GM12892 (cell line): ENCODE measurements around the gene HS3ST4.

Experiments used
- DNase-seq: peaks from one replicate; pipeline ENCODE4 v3.0.0; 2011; ENCODE audit not compliant: insufficient read length
- FAIRE-seq: peaks from 2 replicates; lab custom pipeline; 2011; peaks lifted over from hg19 to GRCh38; lab: Jason Lieb, UNC
- POLR2A ChIP-seq: IDR thresholded peaks from 2 replicates; pipeline ENCODE4 v1.6.1; 2011; ENCODE audit warnings: low read depth, low read length, control low read depth
- POLR2AphosphoS5 ChIP-seq: IDR thresholded peaks from 2 replicates; pipeline ENCODE4 v1.6.1; 2011; ENCODE audit warnings: low read depth, low read length, control low read depth
- TAF1 ChIP-seq: IDR thresholded peaks from 2 replicates; pipeline ENCODE4 v1.6.1; 2011; ENCODE audit warnings: low read depth, mild to moderate bottlenecking, control low read depth, low read length, borderline replicate concordance

Gene HS3ST4

DNA sequence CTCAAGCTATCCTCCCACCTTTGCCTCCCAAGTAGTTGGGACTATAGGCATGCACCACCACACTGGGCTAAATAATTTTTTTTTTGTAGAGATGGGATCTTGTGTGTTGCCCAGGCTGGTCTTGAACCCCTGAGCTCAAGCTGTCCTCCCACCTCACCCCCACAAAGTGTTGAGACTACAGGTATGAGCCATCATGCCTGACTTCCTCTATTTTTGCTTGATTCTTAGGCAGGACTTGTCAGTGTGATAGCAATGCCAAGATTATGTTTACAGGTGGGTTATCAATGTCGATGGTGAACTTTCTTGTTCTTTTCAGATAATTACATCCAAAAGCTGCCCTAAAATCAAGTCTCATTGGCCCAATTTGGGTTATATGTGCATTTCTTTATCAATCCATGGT, 96.9 kb downstream of the HS3ST4 start:
- FAIRE-seq, result no peak
- no peak for TF ChIP-seq POLR2AphosphoS5
- DNase-seq, result no peak

DNA sequence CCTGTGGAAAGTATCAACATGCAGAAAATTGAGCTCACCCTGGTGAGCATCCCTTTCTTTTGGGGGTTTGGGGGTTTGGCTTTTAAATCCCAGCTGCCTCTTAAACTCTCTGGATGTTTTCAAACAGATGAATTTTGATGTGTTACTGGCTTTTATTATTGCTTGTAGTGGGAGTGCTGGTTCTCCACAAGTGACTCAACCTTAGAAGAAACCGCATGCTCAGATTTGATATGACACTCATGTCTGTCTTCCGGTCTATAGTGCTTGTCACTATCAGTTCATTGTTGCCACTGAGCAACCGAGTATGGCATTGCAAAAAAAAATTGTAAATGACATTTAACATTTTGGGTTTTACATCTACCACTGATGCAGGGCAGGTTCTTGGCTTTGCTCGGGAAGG, 104.5 kb downstream of the HS3ST4 start:
- TF ChIP-seq TAF1, result no peak
- DNase-seq (no peak), FAIRE-seq (no peak)

GRCh38 chr16:25798065-25798464, 106.3 kb downstream of the HS3ST4 start:
- TF ChIP-seq POLR2AphosphoS5 (no peak), POLR2A (no peak), TAF1 (no peak)
- DNase-seq, result no peak
- FAIRE-seq, result no peak

DNA sequence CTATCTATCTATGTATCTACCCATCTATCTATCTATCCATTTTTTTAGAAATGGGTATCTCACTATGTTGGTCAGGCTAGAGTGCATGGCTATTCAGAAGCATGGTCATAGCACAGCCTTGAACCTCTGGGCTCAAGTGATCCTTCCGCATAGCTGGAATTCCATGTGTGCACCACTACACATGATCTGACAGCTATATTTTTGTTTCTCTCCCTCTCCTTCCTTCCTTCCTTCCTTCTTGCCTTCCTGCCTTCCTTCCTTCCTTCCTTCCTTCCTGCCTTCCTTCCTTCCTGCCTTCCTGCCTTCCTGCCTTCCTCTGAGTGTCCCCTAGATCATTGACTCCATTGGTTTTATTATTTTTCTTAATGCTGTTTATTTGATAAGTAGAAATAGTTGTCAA, 108.1 kb downstream of the HS3ST4 start:
- TF ChIP-seq TAF1 (no peak), POLR2A (no peak), POLR2AphosphoS5 (no peak)
- DNase-seq (no peak), FAIRE-seq (no peak)

- no peak for FAIRE-seq
- TF ChIP-seq POLR2AphosphoS5 (no peak), POLR2A (no peak), TAF1 (no peak)
- DNase-seq, result no peak
Observed at GRCh38 chr16:25812215-25812614, 120.5 kb downstream of the HS3ST4 start.

DNA sequence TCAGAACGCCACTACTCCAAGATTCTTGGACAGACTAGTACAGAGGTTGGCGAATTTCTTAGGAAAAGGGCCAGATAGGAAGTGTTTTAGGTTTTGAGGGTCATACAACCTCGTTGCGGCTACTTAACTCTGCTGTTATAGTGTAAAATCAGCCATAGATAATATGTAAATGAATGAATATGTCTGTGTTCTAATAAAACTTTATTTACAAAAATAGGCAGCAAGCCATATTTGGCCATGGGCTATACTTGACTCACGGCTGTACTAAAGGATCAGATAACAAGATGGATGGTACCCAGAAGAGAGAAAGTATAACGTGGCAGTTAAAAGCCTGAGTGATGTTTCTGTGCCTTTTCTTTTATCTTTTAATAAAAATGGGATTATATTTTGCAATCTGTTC, 125.5 kb downstream of the HS3ST4 start:
- TF ChIP-seq POLR2A, result no peak
- TF ChIP-seq TAF1, result no peak
- TF ChIP-seq POLR2AphosphoS5, result no peak
- no peak for FAIRE-seq
- no peak for DNase-seq

GRCh38 chr16:25817876-25818275, 126.1 kb downstream of the HS3ST4 start:
- TF ChIP-seq POLR2A, result no peak
- TF ChIP-seq POLR2AphosphoS5, result no peak
- TF ChIP-seq TAF1, result no peak
- no peak for FAIRE-seq

DNA sequence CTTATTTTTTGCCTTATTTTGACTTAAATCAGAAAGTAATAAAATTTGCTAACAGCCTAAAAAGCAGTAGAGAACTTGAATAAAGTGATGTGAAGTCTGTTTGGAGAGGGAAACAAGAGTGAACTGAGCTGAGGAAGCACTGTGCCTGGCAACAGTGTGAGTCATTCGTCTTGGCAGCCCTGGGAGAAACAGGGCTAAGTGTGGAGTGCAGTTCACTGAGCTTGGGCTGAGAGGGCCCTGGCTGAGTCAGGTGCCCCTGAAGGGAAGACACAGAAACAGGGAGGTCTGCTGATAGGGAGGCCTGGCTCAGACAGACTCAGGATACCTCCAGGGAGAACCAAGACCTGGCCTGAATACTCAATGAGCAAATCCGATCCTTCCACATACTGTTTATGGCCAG, 132.1 kb downstream of the HS3ST4 start:
- TF ChIP-seq POLR2AphosphoS5 (no peak), TAF1 (no peak), POLR2A (no peak)
- no peak for DNase-seq
- no peak for FAIRE-seq

More at GRCh38 chr16:25817876-25818275, 126.1 kb downstream of the HS3ST4 start:
- DNase-seq, result no peak

DNA sequence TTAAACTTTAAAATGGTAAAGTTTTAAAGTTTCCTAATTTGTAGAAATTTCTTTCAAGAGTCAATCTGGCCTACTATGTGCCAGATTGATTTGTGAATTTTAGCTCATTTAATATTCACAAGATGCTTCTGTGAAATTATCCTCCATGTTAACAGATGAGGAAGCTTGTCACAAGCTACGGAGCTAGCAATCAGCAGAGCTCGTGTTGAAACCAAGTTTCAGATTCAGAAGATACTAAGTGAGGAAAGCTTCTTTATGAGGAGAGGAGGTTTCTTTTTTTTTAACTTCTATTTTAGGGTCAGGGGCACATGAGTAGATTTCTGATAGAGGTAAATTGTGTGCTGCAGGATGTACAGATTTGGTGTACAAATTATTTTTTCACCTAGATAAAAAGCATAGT, 135.9 kb downstream of the HS3ST4 start:
- DNase-seq (no peak), FAIRE-seq (no peak)
- TF ChIP-seq TAF1 (no peak), POLR2AphosphoS5 (no peak), POLR2A (no peak)

DNA sequence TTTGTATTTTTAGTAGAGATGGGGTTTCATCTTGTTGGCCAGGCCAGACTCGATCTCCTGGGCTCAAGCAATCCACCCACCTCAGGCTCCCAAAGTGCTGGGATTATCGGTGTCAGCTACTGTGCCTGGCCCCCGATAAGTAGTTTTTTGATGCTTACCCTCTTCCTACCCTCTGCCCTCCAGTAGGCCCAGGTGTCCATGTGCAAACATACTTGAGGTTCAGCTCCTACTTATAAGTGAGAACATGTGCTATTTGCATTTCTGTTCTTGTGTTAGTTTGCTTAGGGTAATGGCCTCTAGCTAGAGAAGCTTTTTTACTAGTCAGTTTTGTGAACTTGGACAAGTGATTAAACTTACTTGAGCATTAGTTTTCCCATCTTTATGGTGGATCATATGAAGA, 136.8 kb downstream of the HS3ST4 start:
- TF ChIP-seq POLR2A (no peak), POLR2AphosphoS5 (no peak), TAF1 (no peak)
- FAIRE-seq, result no peak
- DNase-seq, result no peak

GRCh38 chr16:25832291-25832690, 140.5 kb downstream of the HS3ST4 start:
- TF ChIP-seq POLR2AphosphoS5, result no peak
- no peak for TF ChIP-seq POLR2A
- no peak for TF ChIP-seq TAF1
- FAIRE-seq, result no peak
- DNase-seq, result no peak

DNA sequence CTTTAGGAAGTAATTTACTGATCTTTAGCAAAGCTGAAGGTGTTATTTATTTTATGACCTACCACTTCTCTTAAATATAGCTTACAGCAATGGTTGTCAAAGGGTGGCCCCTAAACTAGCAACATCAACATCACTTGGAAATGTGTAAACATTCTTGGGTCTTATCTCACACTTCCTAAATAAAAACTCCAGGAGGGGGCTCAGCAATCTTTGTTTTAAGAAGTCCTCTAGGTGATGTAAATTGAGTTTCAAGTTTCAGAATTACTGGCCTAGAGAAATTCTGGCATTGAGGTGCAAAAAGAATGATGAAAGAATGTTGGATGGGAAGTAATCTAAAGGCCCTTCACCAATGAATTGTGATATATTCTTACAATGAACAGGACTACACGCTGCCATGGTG, 142.3 kb downstream of the HS3ST4 start:
- DNase-seq, result no peak
- TF ChIP-seq POLR2A (no peak), POLR2AphosphoS5 (no peak), TAF1 (no peak)
- FAIRE-seq, result no peak

DNA sequence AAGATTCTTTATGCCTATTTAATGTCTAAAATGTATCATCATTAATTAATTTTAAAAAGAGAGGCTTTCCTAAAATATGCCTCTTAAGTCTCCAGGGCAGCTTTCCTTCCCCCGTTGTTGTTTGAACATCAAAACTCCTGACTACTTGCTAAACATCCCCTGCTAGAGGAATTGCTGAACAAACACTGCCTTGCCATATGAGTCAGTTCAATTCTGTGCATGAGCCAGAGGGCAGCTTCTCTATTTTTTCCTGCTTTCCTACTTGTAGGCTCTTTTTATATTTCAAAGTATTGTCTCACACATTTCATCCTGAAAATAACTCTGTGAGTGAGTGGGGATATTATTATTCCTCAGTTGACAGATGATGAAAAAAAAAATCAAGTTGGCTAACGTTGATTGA, 143.4 kb downstream of the HS3ST4 start:
- DNase-seq (no peak), FAIRE-seq (no peak)

More for the DNA sequence above, 143.4 kb downstream of the HS3ST4 start:
- TF ChIP-seq POLR2A, result no peak
- no peak for TF ChIP-seq TAF1
- no peak for TF ChIP-seq POLR2AphosphoS5
